Activated CD4-positive, alpha-beta T cell treated with anti-CD3 and anti-CD28 coated beads for 24 hours (primary cell): ENCODE results near the gene PDE2A.

Experiments
- DNase-seq, 2 donors: peaks; one replicate each; pipeline ENCODE4 v3.0.0-alpha.2; 2020; ENCODE audit warnings: low read depth in 2 of 2

Gene PDE2A

DNA sequence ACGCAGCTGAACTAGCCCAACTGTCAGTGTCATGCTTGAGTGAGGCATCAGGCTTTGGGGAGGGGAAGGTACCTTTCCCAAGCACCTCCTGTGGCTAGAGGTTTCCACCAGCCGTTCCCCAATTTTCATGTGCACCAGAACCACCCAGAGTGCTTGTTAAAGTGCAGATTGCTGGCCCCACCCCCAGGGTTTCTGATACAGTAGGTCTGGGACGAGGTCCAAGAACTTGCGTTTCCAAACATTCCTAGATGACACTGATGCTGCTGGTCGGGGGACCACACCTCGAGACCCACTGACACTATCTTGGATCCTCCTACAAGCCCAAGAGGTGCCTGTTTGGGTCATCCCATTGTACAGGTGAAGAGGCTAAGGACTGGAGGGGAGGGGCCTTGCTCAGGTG lies 59.8 kb downstream of the PDE2A start:
- no peak for DNase-seq

- no peak for DNase-seq
Observed at GRCh38 chr11:72613977-72614376, 60.2 kb downstream of the PDE2A start.

DNA sequence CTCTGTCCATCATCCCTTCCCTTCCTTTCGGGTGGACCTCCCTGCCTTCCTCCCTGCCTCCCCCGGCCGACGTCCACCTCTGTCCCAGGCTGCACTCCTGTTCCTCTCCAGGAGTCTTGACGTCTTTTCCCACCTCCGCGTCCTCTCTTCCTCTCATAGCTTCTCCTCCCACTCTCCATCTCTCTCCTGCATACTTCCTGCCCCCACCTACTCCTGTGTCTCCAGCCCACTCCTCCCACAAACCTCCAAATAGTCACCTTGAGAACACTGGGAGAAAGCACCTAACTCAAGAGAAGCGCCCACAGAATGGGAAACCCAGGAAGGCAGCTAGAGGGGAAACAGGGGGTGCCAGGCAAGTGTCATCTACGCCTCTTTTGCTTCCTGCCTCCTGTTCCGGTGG lies 60.8 kb downstream of the PDE2A start:
- no peak for DNase-seq

GRCh38 chr11:72609476-72609875 lies 64.7 kb downstream of the PDE2A start:
- DNase-seq = no peak

DNA sequence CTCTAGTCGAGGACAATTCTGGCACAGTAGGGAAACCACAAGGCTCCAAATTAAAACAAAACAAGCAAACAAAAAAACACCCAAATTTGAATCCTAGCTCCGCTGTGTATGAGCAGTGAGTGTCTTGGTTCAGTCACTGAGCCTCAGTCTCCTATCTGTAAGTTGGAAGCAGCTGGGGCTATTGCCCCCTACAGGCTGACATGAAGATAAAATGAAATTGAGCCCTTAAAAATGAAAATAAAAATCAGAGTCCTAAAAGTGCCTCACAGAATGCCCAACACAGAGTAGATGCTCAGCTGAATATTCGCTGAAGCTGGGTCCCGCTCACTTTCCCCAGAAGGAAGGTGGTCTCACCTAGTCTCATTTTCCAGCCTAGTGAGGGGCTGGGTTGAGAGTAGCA lies 65.2 kb downstream of the PDE2A start:
- no peak for DNase-seq

- no peak for DNase-seq
Observed at GRCh38 chr11:72607496-72607895, 66.7 kb downstream of the PDE2A start.

DNA sequence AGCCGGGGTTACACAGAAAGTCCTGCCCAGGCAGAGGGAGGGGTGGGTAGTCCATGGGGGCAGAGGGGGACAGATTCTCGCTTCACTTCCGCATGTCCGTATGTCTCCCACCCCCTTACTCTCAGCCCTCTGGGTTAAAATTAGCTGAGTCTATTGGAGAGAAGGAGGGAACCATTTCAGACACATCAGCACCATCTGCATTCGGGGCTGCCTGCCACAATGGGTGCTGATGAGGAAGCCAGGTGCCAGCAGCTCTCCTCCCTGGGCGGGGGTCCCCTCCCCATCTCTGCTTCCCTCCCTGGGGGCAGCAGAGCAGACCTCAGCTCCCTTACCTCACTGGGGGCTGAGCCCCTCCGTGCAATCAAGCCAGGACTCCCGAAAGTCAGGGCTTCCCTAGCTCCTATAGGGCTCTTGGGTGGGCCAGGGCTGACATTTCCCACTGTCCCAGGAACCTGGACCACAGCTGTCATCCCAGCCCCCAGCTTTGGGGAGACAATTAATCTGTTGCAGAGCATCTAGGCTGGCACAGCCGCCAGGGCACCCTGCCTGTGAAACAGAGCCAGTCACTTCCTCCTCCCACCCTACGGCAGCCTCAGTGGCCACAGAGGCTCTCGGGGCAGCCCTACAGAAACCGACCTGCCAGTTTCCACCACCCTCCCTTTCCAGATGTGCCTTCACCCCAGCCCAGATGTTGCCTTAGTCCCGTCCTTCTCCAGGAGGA lies 67.3 kb downstream of the PDE2A start:
- DNase-seq = no peak

DNA sequence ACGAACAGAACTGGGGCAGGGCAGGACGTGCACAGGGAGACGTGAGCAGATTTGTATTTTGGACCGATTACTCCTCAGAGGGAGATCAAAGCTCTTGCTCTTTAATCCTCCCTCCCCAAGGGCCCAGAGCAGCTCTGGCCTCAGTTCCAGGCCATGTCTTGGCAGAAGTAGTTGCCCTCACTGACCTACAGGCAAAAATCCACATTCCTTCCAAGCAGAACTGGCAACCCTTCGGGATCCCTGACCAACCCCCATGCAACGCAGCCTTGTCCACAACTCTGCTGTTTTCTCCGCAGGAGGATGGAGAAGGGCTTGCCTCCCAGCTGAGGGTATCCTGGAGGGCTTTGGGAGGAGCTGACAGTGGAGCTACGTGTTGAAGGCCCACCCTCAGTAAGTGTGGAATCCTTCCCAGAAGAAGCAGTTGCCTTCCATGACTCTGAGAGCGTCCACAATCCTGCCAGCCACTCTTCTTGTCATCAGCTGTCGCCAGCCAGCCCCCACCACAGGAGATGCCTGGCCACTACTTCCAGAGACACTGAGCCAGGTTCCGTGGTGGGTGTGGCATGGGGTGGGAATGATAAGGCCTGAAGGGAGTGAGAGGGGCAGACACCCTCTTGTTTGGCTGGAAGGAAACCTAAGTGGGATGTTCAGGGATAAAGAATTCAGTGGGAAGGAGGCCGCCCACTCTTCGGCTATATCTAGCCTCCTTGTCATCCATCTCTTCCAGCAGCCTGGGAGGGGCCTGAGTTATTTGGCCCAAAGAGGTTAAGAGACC lies 68.1 kb downstream of the PDE2A start:
- no peak for DNase-seq

GRCh38 chr11:72604256-72604655 lies 70.0 kb downstream of the PDE2A start:
- DNase-seq = no peak

DNA sequence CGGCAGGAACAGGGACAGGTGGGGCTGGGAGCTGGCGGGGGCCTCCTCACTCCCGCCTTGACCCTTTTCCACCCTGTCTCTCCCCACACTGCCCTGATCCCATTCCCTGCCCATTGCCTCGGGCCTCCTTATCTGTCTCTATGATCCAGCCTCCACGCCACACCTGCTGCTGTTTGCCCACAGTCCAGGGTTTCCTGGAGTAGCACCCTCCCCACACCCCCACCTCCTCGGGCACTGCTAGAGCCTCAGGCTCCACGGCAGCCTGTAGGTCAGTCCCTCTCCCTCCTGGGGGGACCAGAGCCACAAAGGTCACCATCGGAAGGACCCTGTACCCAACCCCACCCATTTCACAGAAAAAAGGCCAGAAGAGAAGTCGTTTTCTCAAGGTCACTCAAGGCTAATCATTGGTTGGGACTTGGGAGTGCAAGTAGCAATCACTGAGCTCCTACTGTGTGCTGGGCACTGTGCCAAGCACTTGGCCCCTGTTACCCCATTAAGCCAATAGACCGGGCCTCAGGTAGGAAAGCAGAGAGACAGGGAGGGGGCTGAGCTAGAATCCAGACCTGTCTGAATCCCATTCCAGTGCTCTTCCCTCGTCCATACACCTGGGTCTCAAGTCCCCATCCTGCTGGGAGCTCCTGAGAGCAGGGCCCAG lies 71.8 kb downstream of the PDE2A start:
- no peak for DNase-seq

DNA sequence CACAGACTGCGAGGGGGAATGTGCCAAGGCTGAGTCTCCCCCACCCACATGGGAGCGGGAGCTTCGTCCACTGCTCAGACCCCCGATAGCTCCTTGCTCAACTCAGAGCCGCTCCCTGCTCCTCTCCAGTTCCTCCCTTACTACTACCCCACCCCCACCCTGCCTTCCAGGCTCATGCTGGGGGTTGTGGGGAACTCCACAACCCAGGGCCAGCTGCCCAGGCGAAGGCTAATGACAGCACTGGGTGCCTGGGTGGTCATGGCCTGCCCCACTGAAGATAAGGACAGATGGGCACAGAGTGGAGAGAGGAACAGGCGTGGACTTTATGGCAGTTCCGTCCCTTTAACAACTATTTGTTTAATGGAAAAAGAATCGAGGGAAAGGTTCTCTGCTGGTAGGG lies 73.7 kb downstream of the PDE2A start:
- no peak for DNase-seq

DNA sequence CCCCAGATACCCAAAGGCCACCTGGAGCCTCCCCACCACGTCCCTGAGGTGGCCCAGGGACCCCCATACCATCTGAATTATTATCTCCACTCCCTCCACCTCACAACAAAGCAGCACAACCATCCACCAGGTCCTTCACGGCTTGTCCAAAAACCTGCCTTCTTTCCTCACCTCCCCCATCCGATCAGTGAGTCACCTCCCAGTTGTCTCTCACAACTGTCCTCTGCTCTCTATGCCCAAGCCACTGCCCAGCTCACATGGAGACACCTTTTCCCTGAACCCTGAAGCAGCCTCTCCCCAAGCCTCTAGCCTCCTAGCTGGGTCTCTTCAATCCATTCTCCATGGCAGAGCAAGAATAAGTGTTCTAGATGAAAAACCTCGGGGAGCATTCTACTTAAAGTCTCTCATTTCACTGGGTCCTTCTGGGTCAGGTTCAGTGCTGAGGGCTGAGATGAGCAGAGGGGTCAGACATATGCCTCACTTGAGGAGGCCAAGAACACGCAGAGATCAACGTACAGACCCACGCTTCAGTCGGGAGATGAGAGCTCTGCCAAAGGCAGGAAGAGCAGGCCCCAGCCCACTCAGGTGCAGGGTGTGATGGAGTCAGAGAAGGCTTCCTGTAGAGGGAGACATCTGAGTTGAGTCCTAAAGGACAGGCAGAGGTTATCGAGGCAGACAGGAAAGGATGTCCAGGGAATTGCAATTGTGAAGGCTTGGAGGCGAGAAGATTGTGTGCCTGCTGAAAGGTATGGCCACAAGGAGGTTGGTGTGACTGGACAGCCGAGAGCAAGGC lies 74.7 kb downstream of the PDE2A start:
- no peak for DNase-seq

GRCh38 chr11:72598906-72599305 lies 75.3 kb downstream of the PDE2A start:
- DNase-seq = no peak

DNA sequence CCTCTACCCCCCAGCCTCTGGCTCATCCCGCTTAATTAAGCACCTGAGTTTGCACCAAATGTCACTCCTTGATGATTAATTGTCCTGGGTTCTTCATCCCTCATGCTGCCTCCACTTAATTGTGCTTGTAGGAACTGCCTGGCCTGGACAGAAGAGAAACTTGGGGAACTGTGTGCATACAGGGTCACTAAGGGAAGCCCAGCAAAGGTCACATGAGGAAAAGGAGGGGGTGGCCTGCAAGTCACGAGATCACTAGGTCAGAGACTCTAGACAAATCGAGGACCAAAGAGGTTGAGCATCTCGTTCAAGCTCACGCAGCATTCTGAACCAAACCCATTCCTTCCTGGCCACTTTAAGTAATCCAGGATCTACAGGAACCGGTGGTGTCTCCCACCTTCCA lies 75.8 kb downstream of the PDE2A start:
- no peak for DNase-seq

- DNase-seq = no peak
Observed at GRCh38 chr11:72597721-72598120, 76.5 kb downstream of the PDE2A start.

DNA sequence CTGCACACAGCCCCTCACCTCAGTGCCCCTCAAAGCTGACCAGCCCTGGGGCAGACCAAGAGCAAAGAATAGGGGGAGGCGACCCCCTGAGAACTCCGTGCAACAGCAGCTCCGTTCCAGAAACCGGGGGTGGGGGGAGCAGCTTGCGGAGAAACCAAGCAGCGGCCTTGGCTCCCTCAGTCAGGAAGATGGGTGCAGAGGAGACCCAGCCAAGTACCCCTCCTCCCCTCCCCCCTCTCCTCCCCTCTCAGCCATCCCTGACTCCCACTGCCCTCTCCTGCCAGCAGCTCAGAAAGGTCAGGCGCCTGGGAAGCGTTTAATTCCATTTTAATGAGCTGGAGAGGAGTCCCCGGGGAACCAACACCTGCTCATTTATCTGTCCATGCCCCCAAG lies 78.9 kb downstream of the PDE2A start:
- no peak for DNase-seq

- no peak for DNase-seq
Observed at GRCh38 chr11:72594493-72595291, 79.5 kb downstream of the PDE2A start.

DNA sequence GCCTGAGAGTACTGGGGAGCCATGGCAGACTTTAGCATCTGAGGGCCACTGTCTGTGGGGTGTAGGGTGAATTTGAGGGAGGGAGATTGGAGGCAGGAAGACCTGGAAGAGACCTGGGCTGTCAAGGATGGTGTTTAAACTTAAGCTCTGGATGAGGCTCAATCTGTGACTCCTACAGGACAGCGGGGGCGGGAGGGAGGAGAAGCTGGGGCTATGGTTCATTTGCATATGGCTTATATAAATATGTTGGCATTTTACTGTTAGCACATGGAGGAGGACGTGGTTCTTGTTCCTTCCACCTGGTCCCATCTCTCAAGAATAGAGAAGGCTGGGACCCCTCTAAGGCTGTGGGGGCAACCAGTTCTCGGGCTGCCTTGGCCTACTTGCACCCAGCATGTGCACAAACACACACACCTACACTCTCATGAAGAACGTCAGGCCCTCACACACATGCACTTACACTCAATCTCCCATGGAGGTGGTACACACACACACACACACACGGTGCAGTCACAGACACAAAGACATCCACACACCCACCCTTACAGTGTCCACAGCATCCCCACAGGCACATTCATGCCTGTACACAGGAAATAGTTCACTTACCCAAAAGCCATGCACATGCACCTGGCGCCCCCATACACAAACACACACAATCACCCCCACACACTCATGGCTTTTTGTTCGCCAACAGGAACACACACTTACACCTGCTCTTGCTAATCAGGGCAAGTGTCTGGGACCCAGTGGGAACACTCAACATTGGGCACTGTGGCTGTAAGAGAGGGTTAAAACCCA lies 81.3 kb downstream of the PDE2A start:
- no peak for DNase-seq

DNA sequence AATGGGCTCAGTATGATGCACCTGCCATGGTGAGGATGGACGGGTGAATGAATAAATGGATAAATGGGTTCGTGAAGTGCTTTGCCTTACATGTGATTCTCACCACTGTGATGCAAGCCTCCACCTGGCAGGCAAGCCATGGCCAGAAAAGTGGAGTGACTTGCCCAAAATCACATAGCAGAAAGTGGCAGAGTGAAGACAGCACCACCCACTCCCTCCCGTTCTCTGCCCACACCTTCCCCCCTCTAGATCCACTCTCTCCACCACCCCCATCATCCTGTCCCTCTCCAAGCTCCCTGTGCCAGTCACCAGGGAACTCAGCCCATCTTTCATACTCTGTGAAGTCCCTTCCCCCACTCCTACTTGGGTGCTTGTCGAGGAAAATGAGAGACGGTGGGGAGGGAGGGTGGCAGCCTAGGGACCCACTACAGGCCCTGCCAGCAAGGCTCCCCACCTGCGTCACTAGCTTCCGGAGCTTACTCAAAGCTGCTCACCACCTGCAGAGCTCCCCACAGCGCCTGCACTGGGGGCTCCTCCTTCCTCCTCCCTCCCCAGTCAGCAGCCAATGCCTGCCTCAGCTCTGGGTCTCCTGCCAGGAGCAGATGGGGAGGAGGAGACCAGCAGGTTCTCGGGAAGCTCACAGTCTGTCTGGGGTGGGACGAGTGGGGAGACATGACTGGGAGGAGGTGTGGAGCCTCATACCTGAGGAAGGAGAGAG lies 82.3 kb downstream of the PDE2A start:
- DNase-seq = peak in 1 of 2 donors; percentile 35

GRCh38 chr11:72591023-72591422 lies 83.2 kb downstream of the PDE2A start:
- no peak for DNase-seq
